ENCODE measurements around the gene MRPL55.

The MRPL55 gene

DNA sequence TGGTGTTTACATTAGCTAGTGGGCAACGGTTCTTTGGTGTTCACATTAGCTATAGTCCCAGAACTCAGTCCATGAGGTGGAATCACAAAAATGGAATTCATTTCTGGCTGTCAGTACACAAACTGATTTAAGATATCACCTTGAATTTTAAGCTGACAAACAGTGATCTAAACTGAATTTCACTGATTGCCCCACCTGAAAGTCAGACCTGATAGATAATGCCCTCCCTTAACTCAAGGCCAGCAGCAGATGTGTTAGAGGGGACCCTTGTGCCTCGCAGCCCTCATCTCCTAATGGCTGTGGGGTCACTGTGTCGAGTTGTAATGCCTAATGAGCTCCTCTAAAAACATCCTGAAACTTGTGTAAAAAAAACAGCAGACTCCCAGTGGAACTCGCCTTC is 18.0 kb downstream of the MRPL55 start:
- no peak overlapping the region for H3K4me3 ChIP-seq (replicated peaks; ENCODE audit: low read depth, low read length)
- DNase-seq (ENCODE audit: low read depth): no peak
- TF ChIP-seq, protein P1, sequence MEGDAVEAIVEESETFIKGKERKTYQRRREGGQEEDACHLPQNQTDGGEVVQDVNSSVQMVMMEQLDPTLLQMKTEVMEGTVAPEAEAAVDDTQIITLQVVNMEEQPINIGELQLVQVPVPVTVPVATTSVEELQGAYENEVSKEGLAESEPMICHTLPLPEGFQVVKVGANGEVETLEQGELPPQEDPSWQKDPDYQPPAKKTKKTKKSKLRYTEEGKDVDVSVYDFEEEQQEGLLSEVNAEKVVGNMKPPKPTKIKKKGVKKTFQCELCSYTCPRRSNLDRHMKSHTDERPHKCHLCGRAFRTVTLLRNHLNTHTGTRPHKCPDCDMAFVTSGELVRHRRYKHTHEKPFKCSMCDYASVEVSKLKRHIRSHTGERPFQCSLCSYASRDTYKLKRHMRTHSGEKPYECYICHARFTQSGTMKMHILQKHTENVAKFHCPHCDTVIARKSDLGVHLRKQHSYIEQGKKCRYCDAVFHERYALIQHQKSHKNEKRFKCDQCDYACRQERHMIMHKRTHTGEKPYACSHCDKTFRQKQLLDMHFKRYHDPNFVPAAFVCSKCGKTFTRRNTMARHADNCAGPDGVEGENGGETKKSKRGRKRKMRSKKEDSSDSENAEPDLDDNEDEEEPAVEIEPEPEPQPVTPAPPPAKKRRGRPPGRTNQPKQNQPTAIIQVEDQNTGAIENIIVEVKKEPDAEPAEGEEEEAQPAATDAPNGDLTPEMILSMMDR (IDR thresholded peaks at IDR 0.05; ENCODE audit: low read length, missing control alignments): no peak

DNA sequence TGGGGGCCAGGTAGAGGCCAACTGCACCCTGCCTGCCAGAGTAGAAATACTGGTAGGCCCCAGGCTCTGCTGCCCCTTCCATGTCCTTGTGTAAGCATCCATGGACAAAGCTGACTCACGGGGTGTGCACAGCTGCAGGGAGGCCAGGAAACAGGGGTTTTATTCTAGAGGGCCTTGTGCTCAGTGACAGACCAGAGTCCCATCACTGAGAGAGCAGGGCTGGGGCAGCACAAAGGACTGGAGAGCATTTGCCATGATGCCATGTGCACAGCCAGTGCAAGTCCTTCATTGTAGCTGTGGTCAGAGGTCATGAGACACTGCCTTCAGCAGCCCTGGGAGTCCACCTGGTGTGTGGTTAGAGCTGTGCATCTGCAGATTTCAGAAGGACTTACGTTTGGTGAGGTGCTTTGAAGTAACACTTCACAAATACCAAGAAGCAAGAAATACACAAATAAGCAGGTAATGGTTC is 18.5 kb downstream of the MRPL55 start:
- DNase-seq (ENCODE audit: low read depth): peak; percentile 33
- TF ChIP-seq, protein P1 (IDR thresholded peaks at IDR 0.05; ENCODE audit: low read length, missing control alignments): no peak
- H3K4me3 ChIP-seq (replicated peaks; ENCODE audit: low read depth, low read length): no peak overlapping the region

DNA sequence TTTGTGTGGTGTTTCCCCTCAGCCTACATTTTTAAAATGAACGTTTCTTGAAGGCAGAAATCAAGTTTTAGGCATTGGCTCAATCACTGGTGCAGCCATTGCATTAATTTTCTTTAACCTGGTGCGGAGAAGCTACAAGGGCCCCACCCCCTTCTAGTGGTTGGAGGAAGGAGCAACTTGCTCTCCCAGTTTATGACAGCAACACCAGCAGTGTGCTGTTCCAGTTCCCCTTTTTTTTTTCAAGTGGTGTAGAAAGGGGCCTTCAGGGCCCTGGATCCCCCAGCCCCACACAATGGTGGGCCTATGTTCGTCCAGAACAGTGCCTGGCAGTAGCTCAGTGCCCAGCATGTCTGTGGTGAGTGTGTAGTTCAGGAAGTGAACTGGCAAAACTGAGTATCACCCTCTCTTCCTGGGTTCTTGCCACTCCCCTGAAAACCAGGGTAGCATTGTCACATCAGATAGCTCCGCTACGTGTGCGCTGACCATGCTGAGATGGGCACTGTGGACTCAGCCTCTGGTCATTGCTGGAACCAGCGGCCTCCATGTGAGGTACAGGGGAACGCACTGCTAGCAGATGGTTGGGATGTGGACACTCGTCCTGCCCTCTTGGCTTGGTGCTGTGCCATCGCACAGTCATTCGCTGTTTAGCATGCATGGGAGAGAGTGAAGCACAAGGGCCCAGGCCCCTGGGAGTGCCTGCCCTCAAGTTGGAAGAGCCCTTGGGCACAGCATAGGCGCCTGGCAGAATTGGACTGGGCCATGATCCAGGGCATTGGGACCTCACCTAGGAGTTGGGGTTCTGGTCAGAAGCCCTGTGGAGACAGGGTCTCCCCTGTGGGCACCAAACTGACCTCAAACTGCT is 19.3 kb downstream of the MRPL55 start:
- no peak for DNase-seq (ENCODE audit: low read depth)
- no peak overlapping the region for H3K4me3 ChIP-seq (replicated peaks; ENCODE audit: low read depth, low read length)
- TF ChIP-seq, protein P1 (IDR thresholded peaks at IDR 0.05; ENCODE audit: low read length, missing control alignments): no peak

DNA sequence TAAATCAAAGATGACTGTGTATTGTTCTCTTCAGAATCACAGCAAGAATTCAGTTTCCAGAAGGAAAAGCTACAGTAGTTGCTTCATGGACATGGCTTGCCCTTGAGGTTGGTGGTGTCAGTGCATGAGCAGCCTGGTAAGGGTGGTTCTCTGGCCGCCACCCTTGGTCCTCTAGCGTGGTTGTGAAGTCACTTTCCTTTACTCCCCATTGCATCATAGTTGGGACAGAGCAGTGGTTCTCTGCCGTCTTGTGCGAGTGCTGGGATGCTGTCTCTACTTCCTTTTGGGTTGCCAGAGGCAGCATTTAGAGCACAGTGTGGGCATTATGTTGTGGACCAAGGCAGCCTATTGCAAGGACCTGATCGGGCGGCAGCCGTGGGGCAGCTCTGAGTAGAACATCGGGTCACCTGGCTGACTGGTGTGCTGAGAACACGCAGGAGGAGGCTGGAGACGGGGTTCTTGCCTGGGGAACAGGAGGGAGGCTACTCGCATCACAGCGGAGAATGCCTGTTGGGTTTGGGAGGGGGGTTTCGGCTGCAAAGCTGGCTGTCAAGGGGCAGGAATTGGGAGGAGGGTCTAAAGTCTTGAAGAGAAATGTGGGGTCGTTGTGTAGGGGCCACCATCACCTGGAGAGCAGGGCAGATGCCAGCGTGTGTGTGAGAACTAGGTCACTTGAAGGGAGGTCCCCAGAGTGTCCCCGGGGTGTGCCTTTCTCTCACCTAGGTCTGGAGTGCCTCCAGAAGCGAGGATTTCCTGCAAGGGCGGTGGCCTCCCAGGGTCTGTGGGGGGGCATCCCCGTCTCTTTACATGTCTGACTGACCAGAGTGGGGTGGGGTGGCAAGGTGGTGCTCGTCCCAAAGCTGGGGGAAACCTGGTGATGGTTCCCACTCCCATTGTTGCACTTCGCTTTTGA is 20.3 kb downstream of the MRPL55 start:
- DNase-seq (ENCODE audit: low read depth): peak; percentile 46
- TF ChIP-seq, protein P1 (IDR thresholded peaks at IDR 0.05; ENCODE audit: low read length, missing control alignments): no peak
- no peak overlapping the region for H3K4me3 ChIP-seq (replicated peaks; ENCODE audit: low read depth, low read length)

DNA sequence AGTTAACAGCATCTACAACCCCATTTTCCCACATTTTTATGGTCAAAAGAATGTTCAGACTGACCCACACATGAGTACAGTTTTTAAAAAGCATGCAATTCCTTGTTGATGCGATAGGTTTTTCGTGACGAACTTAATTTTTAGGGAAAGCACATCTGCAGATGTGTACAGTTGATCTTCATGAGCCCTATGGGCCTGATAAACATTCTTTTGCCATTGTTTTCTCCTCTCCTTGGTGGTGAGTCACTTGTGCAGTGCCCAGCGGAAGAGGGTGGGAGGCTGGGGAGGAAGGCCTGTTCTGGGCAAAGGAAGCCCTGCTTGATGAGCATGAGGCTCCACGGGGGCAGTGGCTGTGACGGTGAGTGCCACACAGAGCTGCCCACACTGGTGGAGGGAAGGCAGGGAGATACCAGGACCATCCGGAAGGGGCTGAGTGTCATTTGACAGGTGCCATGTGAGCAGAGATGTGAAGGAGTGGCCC is 21.3 kb downstream of the MRPL55 start:
- DNase-seq (ENCODE audit: low read depth): peak; percentile 93
- peak overlapping the region; percentile 39 for H3K4me3 ChIP-seq (replicated peaks; ENCODE audit: low read depth, low read length)
- TF ChIP-seq, protein P1 (IDR thresholded peaks at IDR 0.05; ENCODE audit: low read length, missing control alignments): peak; percentile 23

DNA sequence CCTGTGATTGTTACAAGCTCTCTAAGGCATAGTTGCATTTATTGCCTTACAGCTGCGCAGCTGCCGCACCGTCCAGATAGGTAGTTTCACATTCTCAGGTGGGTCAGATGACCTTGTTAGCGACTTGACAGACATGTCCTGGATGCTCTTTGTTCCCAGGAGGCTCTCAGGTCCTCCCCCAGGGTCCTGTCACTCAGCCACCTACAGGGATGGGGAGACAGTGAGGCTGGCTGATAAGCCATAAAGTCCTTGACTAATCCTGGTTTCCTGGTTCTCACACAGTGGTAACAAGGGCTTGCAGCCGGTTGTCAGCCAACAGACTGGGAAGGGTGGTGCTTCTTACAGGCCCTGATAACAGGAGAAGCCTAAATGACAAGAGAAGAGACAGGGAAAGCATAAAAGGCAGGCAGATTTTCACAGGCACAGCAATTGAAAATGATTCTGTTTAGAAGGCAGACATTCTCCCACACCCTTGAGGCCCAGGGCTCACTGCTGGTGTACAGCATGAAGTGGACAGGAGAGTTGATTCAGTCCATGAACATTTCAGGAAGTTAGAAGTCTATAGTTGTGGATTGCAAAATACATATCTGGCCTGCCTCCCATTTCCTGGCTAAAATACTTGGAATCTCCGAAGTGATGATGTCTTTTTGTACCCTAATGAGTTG is 23.7 kb downstream of the MRPL55 start:
- TF ChIP-seq, protein P1 (IDR thresholded peaks at IDR 0.05; ENCODE audit: low read length, missing control alignments): no peak
- peak overlapping the region; percentile 98 for H3K4me3 ChIP-seq (replicated peaks; ENCODE audit: low read depth, low read length)
- peak; percentile 93 for DNase-seq (ENCODE audit: low read depth)

All from fibroblast of pulmonary artery (primary cell).